CD14-positive monocyte (primary cell): ENCODE measurements around the gene CFAP97D1. TPM values are rescaled to one million over a fixed set of nuclear protein-coding genes. Genes with fewer than 3 reads are reported as not detected.

Source experiments
- DNase-seq, 3 donors: peaks; one replicate each; pipeline ENCODE4 v3.0.0-alpha.2; 2011 to 2022
- H2AFZ ChIP-seq: 2 replicates; pipeline ENCODE4 v1.6.0; 2012; ENCODE audit warnings: mild to moderate bottlenecking, low read depth, low read length, inconsistent platforms; ENCODE audit not compliant: insufficient read depth, poor library complexity, severe bottlenecking
- H3K27ac ChIP-seq, 2 donors: 1 replicate in 1 of 2; 2 replicates in 1 of 2; pipeline ENCODE4 v1.5.1; 2012 to 2013; ENCODE audit warnings: low read length in 2 of 2, control low read depth in 1 of 2, inconsistent platforms in 1 of 2, low read depth in 1 of 2, mild to moderate bottlenecking in 1 of 2
- H3K27me3 ChIP-seq, 2 donors: one replicate each; pipeline versions ENCODE4 v1.6.0 to v1.6.1; 2011 to 2013; ENCODE audit warnings: low read length in 2 of 2; ENCODE audit not compliant: control insufficient read depth in 2 of 2, insufficient read depth in 2 of 2
- H3K36me3 ChIP-seq, 2 donors: replicated peaks in 1 of 2; 1 replicate in 1 of 2; 2 replicates in 1 of 2; pipeline versions ENCODE4 v1.5.1 to v1.6.1; 2012 to 2013; ENCODE audit warnings: low read length in 2 of 2, control low read depth in 1 of 2, inconsistent platforms in 1 of 2, mild to moderate bottlenecking in 1 of 2; ENCODE audit not compliant: insufficient read depth in 2 of 2, control insufficient read depth in 1 of 2
- H3K4me1 ChIP-seq, 2 donors: 1 replicate in 1 of 2; 2 replicates in 1 of 2; pipeline versions ENCODE4 v1.5.1 to v1.6.1; 2012 to 2013; ENCODE audit warnings: low read length in 2 of 2, control low read depth in 1 of 2, inconsistent platforms in 1 of 2, mild to moderate bottlenecking in 1 of 2, moderate library complexity in 1 of 2; ENCODE audit not compliant: insufficient read depth in 2 of 2, control insufficient read depth in 1 of 2
- H3K4me2 ChIP-seq: replicated peaks from 2 replicates; pipeline ENCODE3; 2012; ENCODE audit warnings: low read length, moderate library complexity, mild to moderate bottlenecking; ENCODE audit not compliant: poor library complexity, severe bottlenecking; ENCODE audit errors: extremely low read depth
- H3K4me3 ChIP-seq, 3 experiments: fragments of 200-600 bp in 1 of 3; sonication (generic) in 1 of 3; replicated peaks in 1 of 3; 1 replicate in 2 of 3; 2 replicates in 1 of 3; pipeline ENCODE4 v1.5.1; 2011 to 2013; ENCODE audit warnings: low read length in 3 of 3, mild to moderate bottlenecking in 3 of 3, control low read depth in 2 of 3, low read depth in 2 of 3, inconsistent platforms in 1 of 3, moderate library complexity in 1 of 3
- H3K79me2 ChIP-seq: 2 replicates; pipeline ENCODE4 v1.6.0; 2012; ENCODE audit warnings: mild to moderate bottlenecking, control low read depth, inconsistent platforms, low read length, moderate library complexity; ENCODE audit not compliant: insufficient read depth
- H3K9ac ChIP-seq: 2 replicates; pipeline ENCODE4 v1.6.0; 2017; ENCODE audit warnings: low read length, mild to moderate bottlenecking; ENCODE audit not compliant: insufficient read depth, poor library complexity, severe bottlenecking
- H3K9me3 ChIP-seq, 2 donors: replicated peaks in 1 of 2; 1 replicate in 1 of 2; 2 replicates in 1 of 2; pipeline versions ENCODE4 v1.5.1 to v1.6.1; 2012 to 2013; ENCODE audit warnings: low read length in 2 of 2, control low read depth in 1 of 2; ENCODE audit not compliant: control insufficient read depth in 1 of 2, insufficient read depth in 1 of 2
- H4K20me1 ChIP-seq: 2 replicates; pipeline ENCODE4 v1.6.0; 2012; ENCODE audit warnings: mild to moderate bottlenecking, low read length, control low read depth, moderate library complexity; ENCODE audit not compliant: insufficient read depth
- H3K27ac Mint-ChIP-seq, 7 donors: one replicate each; pipeline ENCODE4 v1.8.0; 2020; ENCODE audit warnings: mild to moderate bottlenecking in 7 of 7, mixed read lengths in 7 of 7, moderate library complexity in 6 of 7, inconsistent platforms in 2 of 7
- H3K27me3 Mint-ChIP-seq, 3 donors: one replicate each; pipeline ENCODE4 v1.8.0; 2021 to 2022; ENCODE audit warnings: low read depth in 3 of 3, mild to moderate bottlenecking in 3 of 3, mixed read lengths in 3 of 3, moderate library complexity in 3 of 3, inconsistent platforms in 1 of 3
- H3K36me3 Mint-ChIP-seq, 2 donors: one replicate each; pipeline ENCODE4 v1.8.0; 2020; ENCODE audit warnings: mixed read lengths in 2 of 2, inconsistent platforms in 1 of 2, mild to moderate bottlenecking in 1 of 2
- H3K4me1 Mint-ChIP-seq: one replicate; pipeline ENCODE4 v1.8.0; 2020; ENCODE audit warnings: mild to moderate bottlenecking, mixed read lengths
- H3K4me3 Mint-ChIP-seq, 2 donors: one replicate each; pipeline ENCODE4 v1.8.0; 2020; ENCODE audit warnings: mild to moderate bottlenecking in 2 of 2, mixed read lengths in 2 of 2, moderate library complexity in 1 of 2
- H3K9me3 Mint-ChIP-seq, 7 donors: one replicate each; pipeline ENCODE4 v1.8.0; 2020 to 2022; ENCODE audit warnings: mixed read lengths in 7 of 7, mild to moderate bottlenecking in 6 of 7, moderate library complexity in 6 of 7, inconsistent platforms in 2 of 7
- WGBS: methylation state at CpG from one replicate; pipeline ENCODE4 v1.1.5; 2013; ENCODE audit warnings: missing lambda C conversion rate; ENCODE audit not compliant: insufficient coverage; 5-methylcytosine and 5-hydroxymethylcytosine counted together
- intact Hi-C, 2 donors: fragments of 100-400 bp; cut with micrococcal nuclease; formaldehyde crosslinking; loops; one replicate each; pipeline versions ENCODE4 v1.15.0 to v1.15.1; 2023
- polyA plus RNA-seq, 3 donors: library from polyadenylated mRNA; depleted of rRNA in 1 of 3; unstranded in 2 of 3; stranded (reverse) in 1 of 3; fragments of 300-500 nt in 2 of 3; fragments of >200 nt in 1 of 3; fragmentation: Illumina TruSeq in 2 of 3; gene quantifications; 1 replicate in 2 of 3; 2 replicates in 1 of 3; pipeline ENCODE4 v1.2.3, GENCODE V29; 2012 to 2021
- TF ChIP-seq, protein P1 (sequence below): fragments of 200-600 bp; IDR thresholded peaks from one replicate; pipeline ENCODE4 v1.8.0; 2022; ENCODE audit warnings: antibody characterized with exemption, mild to moderate bottlenecking

Gene CFAP97D1
- polyA plus RNA-seq, 3 donors, result 0.07 TPM; not detected in 2

DNA sequence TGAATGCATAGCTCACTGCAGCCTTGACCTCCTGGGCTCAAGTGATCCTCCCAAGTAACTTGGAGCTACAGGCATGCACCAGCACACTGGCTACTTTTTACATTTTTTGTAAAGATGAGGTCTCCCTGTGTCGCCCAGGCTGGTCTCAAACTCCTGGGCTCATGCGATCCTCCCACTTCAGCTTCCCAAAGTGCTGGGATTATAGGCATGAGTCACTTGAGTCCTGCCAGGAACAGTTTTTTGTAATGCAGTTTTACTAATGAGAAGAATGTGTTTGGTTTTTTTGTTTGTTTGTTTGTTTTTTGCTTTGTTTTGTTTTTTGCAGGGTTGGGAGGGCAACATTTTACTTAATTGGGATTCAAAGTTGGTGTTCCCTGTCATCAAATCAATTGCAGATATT lies 43.8 kb upstream of the CFAP97D1 start:
- Histone ChIP-seq H2AFZ (no peak overlapping the region), H3K36me3 (no peaks in the 10 kb centered on the region), H3K27me3 (peaks cover 0 to 2% of the 10 kb centered on the region in 2 donors), H3K4me3 (no peak overlapping the region), H3K9ac (no peak overlapping the region), H3K9me3 (no peaks in the 10 kb centered on the region), H4K20me1 (no peaks in the 10 kb centered on the region), H3K4me1 (peaks cover 0 to 3% of the 10 kb centered on the region in 2 donors), H3K79me2 (no peaks in the 10 kb centered on the region), H3K4me2 (no peak overlapping the region), H3K27ac (no peak overlapping the region)
- H3K4me3 Mint-ChIP-seq, result no peak overlapping the region
- H3K9me3 Mint-ChIP-seq, result peaks cover 0 to 7% (median 2%) of the 10 kb centered on the region in 7 donors
- H3K4me1 Mint-ChIP-seq, result peaks cover under 1% of the 10 kb centered on the region
- TF ChIP-seq, protein P1, sequence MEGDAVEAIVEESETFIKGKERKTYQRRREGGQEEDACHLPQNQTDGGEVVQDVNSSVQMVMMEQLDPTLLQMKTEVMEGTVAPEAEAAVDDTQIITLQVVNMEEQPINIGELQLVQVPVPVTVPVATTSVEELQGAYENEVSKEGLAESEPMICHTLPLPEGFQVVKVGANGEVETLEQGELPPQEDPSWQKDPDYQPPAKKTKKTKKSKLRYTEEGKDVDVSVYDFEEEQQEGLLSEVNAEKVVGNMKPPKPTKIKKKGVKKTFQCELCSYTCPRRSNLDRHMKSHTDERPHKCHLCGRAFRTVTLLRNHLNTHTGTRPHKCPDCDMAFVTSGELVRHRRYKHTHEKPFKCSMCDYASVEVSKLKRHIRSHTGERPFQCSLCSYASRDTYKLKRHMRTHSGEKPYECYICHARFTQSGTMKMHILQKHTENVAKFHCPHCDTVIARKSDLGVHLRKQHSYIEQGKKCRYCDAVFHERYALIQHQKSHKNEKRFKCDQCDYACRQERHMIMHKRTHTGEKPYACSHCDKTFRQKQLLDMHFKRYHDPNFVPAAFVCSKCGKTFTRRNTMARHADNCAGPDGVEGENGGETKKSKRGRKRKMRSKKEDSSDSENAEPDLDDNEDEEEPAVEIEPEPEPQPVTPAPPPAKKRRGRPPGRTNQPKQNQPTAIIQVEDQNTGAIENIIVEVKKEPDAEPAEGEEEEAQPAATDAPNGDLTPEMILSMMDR, result no peak
- no peaks in the 10 kb centered on the region for H3K36me3 Mint-ChIP-seq
- intact Hi-C loops, result no loop called here
- WGBS, result 100% methylated on average over 1 of the region's 2 CpGs
- no peak for DNase-seq
- peaks cover 5 to 9% (median 8%) of the 10 kb centered on the region in 3 donors for H3K27me3 Mint-ChIP-seq
- H3K27ac Mint-ChIP-seq, result no peak overlapping the region

DNA sequence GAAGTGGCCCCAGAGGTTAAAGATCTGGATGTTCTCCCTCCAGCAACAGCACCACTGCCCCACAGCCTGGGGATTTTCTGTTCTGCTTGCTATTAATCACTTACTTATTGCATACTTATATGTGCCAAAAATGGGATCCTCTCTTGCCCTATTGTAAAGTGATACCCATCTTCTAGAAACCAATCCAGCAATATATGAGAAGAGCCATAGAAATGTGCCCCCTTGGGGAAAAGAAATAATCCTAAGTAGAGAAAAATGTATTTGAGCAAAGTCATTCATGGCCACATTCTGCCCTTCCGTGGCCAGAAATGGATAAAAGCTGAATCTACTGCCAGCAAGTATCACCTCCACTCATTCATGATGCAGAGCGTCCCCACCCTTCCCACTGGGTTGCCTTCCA lies 42.5 kb upstream of the CFAP97D1 start:
- TF ChIP-seq, protein P1, result no peak

More for the DNA sequence above, 42.5 kb upstream of the CFAP97D1 start:
- no peak overlapping the region for H3K27ac Mint-ChIP-seq
- H3K79me2 ChIP-seq, result no peaks in the 10 kb centered on the region
- H3K9me3 Mint-ChIP-seq, result peaks cover 4 to 15% (median 10%) of the 10 kb centered on the region in 7 donors
- no peak overlapping the region for H3K4me2 ChIP-seq
- H2AFZ ChIP-seq, result no peak overlapping the region
- WGBS, result 95% methylated on average over 2 of the region's 2 CpGs
- H3K36me3 Mint-ChIP-seq, result no peaks in the 10 kb centered on the region
- H4K20me1 ChIP-seq, result no peaks in the 10 kb centered on the region
- H3K4me1 ChIP-seq, result peaks cover 0 to 6% of the 10 kb centered on the region in 2 donors
- peaks cover 0 to 6% of the 10 kb centered on the region in 2 donors for H3K9me3 ChIP-seq
- no peak overlapping the region for H3K4me3 ChIP-seq
- no peak overlapping the region for H3K4me3 Mint-ChIP-seq
- intact Hi-C loops, result no loop called here
- H3K27me3 Mint-ChIP-seq, result peaks cover 4 to 9% (median 8%) of the 10 kb centered on the region in 3 donors
- H3K27me3 ChIP-seq, result peaks cover 0 to 2% of the 10 kb centered on the region in 2 donors
- H3K9ac ChIP-seq, result no peak overlapping the region
- H3K36me3 ChIP-seq, result no peaks in the 10 kb centered on the region
- H3K4me1 Mint-ChIP-seq, result peaks cover 6% of the 10 kb centered on the region
- no peak for DNase-seq
- no peak overlapping the region for H3K27ac ChIP-seq
